ENCODE measurements around the gene NRXN3.

- TF ChIP-seq, protein P1, sequence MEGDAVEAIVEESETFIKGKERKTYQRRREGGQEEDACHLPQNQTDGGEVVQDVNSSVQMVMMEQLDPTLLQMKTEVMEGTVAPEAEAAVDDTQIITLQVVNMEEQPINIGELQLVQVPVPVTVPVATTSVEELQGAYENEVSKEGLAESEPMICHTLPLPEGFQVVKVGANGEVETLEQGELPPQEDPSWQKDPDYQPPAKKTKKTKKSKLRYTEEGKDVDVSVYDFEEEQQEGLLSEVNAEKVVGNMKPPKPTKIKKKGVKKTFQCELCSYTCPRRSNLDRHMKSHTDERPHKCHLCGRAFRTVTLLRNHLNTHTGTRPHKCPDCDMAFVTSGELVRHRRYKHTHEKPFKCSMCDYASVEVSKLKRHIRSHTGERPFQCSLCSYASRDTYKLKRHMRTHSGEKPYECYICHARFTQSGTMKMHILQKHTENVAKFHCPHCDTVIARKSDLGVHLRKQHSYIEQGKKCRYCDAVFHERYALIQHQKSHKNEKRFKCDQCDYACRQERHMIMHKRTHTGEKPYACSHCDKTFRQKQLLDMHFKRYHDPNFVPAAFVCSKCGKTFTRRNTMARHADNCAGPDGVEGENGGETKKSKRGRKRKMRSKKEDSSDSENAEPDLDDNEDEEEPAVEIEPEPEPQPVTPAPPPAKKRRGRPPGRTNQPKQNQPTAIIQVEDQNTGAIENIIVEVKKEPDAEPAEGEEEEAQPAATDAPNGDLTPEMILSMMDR (conservative IDR thresholded peaks at IDR 0.05), result no peak
- no peak for TF ChIP-seq EZH2 (IDR thresholded peaks at IDR 0.05; ENCODE audit: low read depth)
Measured at GRCh38 chr14:79557309-79557708, 1387.1 kb downstream of the NRXN3 start.

Data from PC-9 (cell line).